GM12892 (cell line): ENCODE measurements around the gene ZNF385C.

Experiments used
- POLR2A ChIP-seq: IDR thresholded peaks from 2 replicates; pipeline ENCODE4 v1.6.1; 2011; ENCODE audit warnings: low read depth, low read length, control low read depth
- POLR2AphosphoS5 ChIP-seq: IDR thresholded peaks from 2 replicates; pipeline ENCODE4 v1.6.1; 2011; ENCODE audit warnings: low read depth, low read length, control low read depth

- TF ChIP-seq POLR2A, result no peak
- no peak for TF ChIP-seq POLR2AphosphoS5
Measured at GRCh38 chr17:42052346-42052877, 45.9 kb downstream of the ZNF385C start.
